WTC11 (cell line): ENCODE measurements around the gene SH3TC1. TPM values are rescaled to one million over a fixed set of nuclear protein-coding genes. Genes with fewer than 3 reads are reported as not detected.

ENCODE experiments used
- ATAC-seq: fragments of 200-7000 bp; cut with Tn5 transposase; 2 replicates; pipeline ENCODE4 v1.10.0; 2021; ENCODE audit warnings: mild to moderate bottlenecking, moderate library complexity
- CTCF ChIA-PET: fragments of 300-600 bp; sonication (Branson Sonifier 250); formaldehyde crosslinking; loops from one replicate; lab custom pipeline; 2021; ENCODE audit warnings: antibody characterized with exemption; lab: Charles Lee
- POLR2A ChIA-PET: fragments of 350-600 bp; sonication (Branson Sonifier 250); formaldehyde crosslinking; loops from one replicate; lab custom pipeline; 2021; ENCODE audit warnings: antibody characterized with exemption; lab: Charles Lee
- DNase-seq: peaks from one replicate; pipeline ENCODE4 v3.0.0; 2021; ENCODE audit warnings: low spot score
- H3K27ac Mint-ChIP-seq: 2 replicates; pipeline ENCODE4 v1.8.0; 2021; ENCODE audit warnings: mixed read lengths
- H3K27me3 Mint-ChIP-seq: 2 replicates; pipeline ENCODE4 v1.8.0; 2021; ENCODE audit warnings: low read depth, mild to moderate bottlenecking, moderate library complexity, mixed read lengths
- H3K36me3 Mint-ChIP-seq: 2 replicates; pipeline ENCODE4 v1.8.0; 2021; ENCODE audit warnings: mixed read lengths
- H3K4me1 Mint-ChIP-seq: 2 replicates; pipeline ENCODE4 v1.8.0; 2022; ENCODE audit warnings: mixed read lengths
- H3K4me3 Mint-ChIP-seq: 2 replicates; pipeline ENCODE4 v1.8.0; 2021; ENCODE audit warnings: mild to moderate bottlenecking, moderate library complexity, mixed read lengths
- H3K9me3 Mint-ChIP-seq: 2 replicates; pipeline ENCODE4 v1.8.0; 2021; ENCODE audit warnings: mixed read lengths
- CBFB ChIP-seq: sonication (generic); formaldehyde crosslinking; IDR thresholded peaks from 2 replicates; pipeline ENCODE4 v1.8.1; 2022; ENCODE audit warnings: mild to moderate bottlenecking, low read depth, missing genetic modification reagents
- ESRRA ChIP-seq: sonication (generic); formaldehyde crosslinking; IDR thresholded peaks from 2 replicates; pipeline ENCODE4 v1.8.1; 2022; ENCODE audit warnings: mild to moderate bottlenecking, missing genetic modification reagents, borderline replicate concordance
- ETV6 ChIP-seq: sonication (generic); formaldehyde crosslinking; IDR thresholded peaks from 2 replicates; pipeline ENCODE4 v1.8.1; 2022; ENCODE audit warnings: mild to moderate bottlenecking, missing genetic modification reagents
- FOXK1 ChIP-seq: sonication (generic); formaldehyde crosslinking; IDR thresholded peaks from 2 replicates; pipeline ENCODE4 v1.8.0; 2022; ENCODE audit warnings: mild to moderate bottlenecking, moderate library complexity, missing genetic modification reagents
- GABPB1 ChIP-seq: sonication (generic); formaldehyde crosslinking; IDR thresholded peaks from 2 replicates; pipeline ENCODE4 v1.8.1; 2023; ENCODE audit warnings: mild to moderate bottlenecking, missing genetic modification reagents
- GTF2I ChIP-seq: fragments of 250-450 bp; sonication (Bioruptor Pico); conservative IDR thresholded peaks from 2 replicates; pipeline ENCODE4 v1.4.0; 2021; ENCODE audit warnings: mild to moderate bottlenecking
- JUN ChIP-seq: sonication (generic); formaldehyde crosslinking; IDR thresholded peaks from 2 replicates; pipeline ENCODE4 v1.8.0; 2023; ENCODE audit warnings: mild to moderate bottlenecking, missing genetic modification reagents
- NR2C2 ChIP-seq: sonication (generic); formaldehyde crosslinking; IDR thresholded peaks from 2 replicates; pipeline ENCODE4 v1.8.0; 2022; ENCODE audit warnings: mild to moderate bottlenecking, missing genetic modification reagents
- SMAD4 ChIP-seq: sonication (generic); formaldehyde crosslinking; IDR thresholded peaks from 2 replicates; pipeline ENCODE4 v1.8.0; 2022; ENCODE audit warnings: mild to moderate bottlenecking, missing genetic modification reagents
- SOX15 ChIP-seq: fragments of 250-450 bp; sonication (Bioruptor Pico); IDR thresholded peaks from 2 replicates; pipeline ENCODE4 v1.9.0; 2021; ENCODE audit warnings: mild to moderate bottlenecking
- SP1 ChIP-seq: sonication (generic); formaldehyde crosslinking; conservative IDR thresholded peaks from 2 replicates; pipeline ENCODE4 v1.8.1; 2022; ENCODE audit warnings: missing genetic modification reagents
- ZNF121 ChIP-seq: sonication (generic); formaldehyde crosslinking; IDR thresholded peaks from 2 replicates; pipeline ENCODE4 v1.8.0; 2023; ENCODE audit warnings: missing genetic modification reagents
- ZNF219 ChIP-seq: sonication (generic); formaldehyde crosslinking; IDR thresholded peaks from 2 replicates; pipeline ENCODE4 v1.8.0; 2023; ENCODE audit warnings: missing genetic modification reagents, mild to moderate bottlenecking, borderline replicate concordance
- ZNF263 ChIP-seq: sonication (generic); formaldehyde crosslinking; IDR thresholded peaks from 2 replicates; pipeline ENCODE4 v1.8.1; 2022; ENCODE audit warnings: low read depth, mild to moderate bottlenecking, moderate library complexity, missing genetic modification reagents
- total RNA-seq: library from RNA; stranded (reverse); gene quantifications from 3 replicates; pipeline ENCODE4 v1.2.3, GENCODE V29; 2021
- TF ChIP-seq, protein P1 (sequence below): sonication (generic); formaldehyde crosslinking; IDR thresholded peaks from 2 replicates; pipeline ENCODE4 v1.8.0; 2022; ENCODE audit warnings: mild to moderate bottlenecking, missing genetic modification reagents
- TF ChIP-seq, protein P2 (sequence below): fragments of 250-450 bp; sonication (Bioruptor Pico); IDR thresholded peaks from 2 replicates; pipeline ENCODE4 v1.8.0; 2021; ENCODE audit warnings: mild to moderate bottlenecking
- TF ChIP-seq, protein P3 (sequence below): sonication (generic); formaldehyde crosslinking; IDR thresholded peaks from 2 replicates; pipeline ENCODE4 v1.8.1; 2022; ENCODE audit warnings: missing genetic modification reagents, borderline replicate concordance
- TF ChIP-seq, protein P4 (sequence below): sonication (generic); formaldehyde crosslinking; IDR thresholded peaks from 2 replicates; pipeline ENCODE4 v1.8.0; 2022; ENCODE audit warnings: mild to moderate bottlenecking, missing genetic modification reagents
- TF ChIP-seq, protein P5 (sequence below): sonication (generic); formaldehyde crosslinking; IDR thresholded peaks from 2 replicates; pipeline ENCODE4 v1.8.0; 2022; ENCODE audit warnings: mild to moderate bottlenecking, missing genetic modification reagents
- TF ChIP-seq, protein P6 (sequence below): sonication (generic); formaldehyde crosslinking; IDR thresholded peaks from 2 replicates; pipeline ENCODE4 v1.8.1; 2022; ENCODE audit warnings: low read depth, missing genetic modification reagents, borderline replicate concordance

SH3TC1 gene
- total RNA-seq, 1 experiment from 2014 or later: 0.42 TPM

DNA sequence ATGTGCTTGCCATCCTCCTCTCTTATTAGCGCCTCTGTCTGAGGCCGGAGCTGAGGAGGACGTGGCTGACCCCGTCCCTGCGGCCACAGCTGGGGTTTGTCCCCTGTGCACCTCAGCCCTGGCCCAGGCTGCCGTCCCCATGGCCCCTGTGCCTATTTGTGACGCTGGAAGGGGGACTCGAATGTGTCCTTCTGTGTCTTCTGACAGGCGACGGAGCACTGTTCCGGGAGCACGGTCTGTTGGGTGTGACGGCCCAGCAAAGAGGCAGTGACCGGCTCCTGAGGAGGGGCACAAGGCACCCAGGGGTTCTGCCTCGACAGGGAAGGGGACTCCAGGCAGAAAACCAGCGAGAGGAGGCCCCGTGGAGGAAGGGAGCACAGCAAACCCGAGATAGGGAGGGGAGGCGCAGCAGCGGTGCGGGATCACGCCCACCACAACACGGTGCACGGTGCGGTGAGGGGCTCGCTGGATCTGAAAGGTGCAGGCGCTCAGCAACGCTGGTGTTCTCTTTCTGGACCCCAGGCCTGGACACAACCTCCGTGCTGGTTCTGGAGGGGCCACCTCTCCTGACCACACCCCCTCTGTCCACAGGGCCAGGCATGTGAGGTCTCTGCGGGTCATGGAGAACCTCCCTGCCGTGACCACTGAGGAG is 5.6 kb downstream of the SH3TC1 start:
- no peak for TF ChIP-seq CBFB (CRISPR knock-in tag)
- no peak for TF ChIP-seq SMAD4
- no peak for TF ChIP-seq NR2C2 (CRISPR knock-in tag)
- no peak for TF ChIP-seq ESRRA (CRISPR knock-in tag)
- no peak for TF ChIP-seq SP1
- peak; percentile 78 for TF ChIP-seq ZNF263 (CRISPR knock-in tag)
- TF ChIP-seq, protein P1, sequence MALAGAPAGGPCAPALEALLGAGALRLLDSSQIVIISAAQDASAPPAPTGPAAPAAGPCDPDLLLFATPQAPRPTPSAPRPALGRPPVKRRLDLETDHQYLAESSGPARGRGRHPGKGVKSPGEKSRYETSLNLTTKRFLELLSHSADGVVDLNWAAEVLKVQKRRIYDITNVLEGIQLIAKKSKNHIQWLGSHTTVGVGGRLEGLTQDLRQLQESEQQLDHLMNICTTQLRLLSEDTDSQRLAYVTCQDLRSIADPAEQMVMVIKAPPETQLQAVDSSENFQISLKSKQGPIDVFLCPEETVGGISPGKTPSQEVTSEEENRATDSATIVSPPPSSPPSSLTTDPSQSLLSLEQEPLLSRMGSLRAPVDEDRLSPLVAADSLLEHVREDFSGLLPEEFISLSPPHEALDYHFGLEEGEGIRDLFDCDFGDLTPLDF (CRISPR knock-in tag): no peak
- no peak for TF ChIP-seq ZNF121
- ChIA-PET POLR2A (no interaction called here), CTCF (interaction anchor here (1.4 to 3.6 kb wide), 2 partner anchors 28 kb away, joined by 4 to 17 read pairs; no protein-coding TSS in a partner anchor)
- DNase-seq (no peak), ATAC-seq (no peak)
- Mint-ChIP-seq H3K36me3 (no peaks in the 10 kb centered on the region), H3K4me3 (no peak overlapping the region), H3K9me3 (no peaks in the 10 kb centered on the region), H3K4me1 (peaks cover under 1% of the 10 kb centered on the region; the same call in 1 of the 2 replicates), H3K27ac (no peak overlapping the region), H3K27me3 (no peaks in the 10 kb centered on the region)

DNA sequence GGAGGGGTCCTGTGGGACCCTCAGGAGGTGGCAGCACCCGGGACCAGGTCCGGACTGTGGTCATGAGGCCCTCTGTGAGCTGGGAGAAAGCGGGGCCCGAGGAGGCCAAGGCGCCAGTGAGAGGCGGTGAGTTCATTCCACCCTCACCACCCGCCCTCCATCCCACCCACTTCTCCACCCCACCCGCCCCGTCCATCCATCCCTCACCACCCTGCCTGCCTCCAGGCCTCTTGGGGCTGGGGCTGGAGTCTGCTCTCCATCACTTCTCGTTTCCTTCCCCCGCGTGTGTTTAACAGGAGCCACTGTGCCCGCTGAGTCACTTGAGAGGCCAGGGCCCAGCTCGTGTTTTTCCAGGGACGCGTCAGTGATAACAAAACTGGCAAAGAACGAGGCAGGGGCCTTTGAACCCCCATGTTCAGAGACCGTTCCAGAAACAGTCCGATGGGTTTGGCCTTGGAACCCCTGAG is 6.2 kb downstream of the SH3TC1 start:
- peaks cover 3% of the 10 kb centered on the region for H3K4me1 Mint-ChIP-seq
- ChIA-PET POLR2A (no interaction called here), CTCF (interaction anchor here (1.4 kb wide), 1 partner anchor 28 kb away, joined by 4 read pairs; no protein-coding TSS in a partner anchor)
- no peaks in the 10 kb centered on the region for H3K36me3 Mint-ChIP-seq
- ATAC-seq: no peak
- no peak overlapping the region for H3K4me3 Mint-ChIP-seq
- no peak overlapping the region for H3K27ac Mint-ChIP-seq
- no peaks in the 10 kb centered on the region for H3K9me3 Mint-ChIP-seq
- no peak for DNase-seq
- TF ChIP-seq FOXK1 (no peak), ZNF263 (CRISPR knock-in tag) (no peak)
- TF ChIP-seq, protein P2, sequence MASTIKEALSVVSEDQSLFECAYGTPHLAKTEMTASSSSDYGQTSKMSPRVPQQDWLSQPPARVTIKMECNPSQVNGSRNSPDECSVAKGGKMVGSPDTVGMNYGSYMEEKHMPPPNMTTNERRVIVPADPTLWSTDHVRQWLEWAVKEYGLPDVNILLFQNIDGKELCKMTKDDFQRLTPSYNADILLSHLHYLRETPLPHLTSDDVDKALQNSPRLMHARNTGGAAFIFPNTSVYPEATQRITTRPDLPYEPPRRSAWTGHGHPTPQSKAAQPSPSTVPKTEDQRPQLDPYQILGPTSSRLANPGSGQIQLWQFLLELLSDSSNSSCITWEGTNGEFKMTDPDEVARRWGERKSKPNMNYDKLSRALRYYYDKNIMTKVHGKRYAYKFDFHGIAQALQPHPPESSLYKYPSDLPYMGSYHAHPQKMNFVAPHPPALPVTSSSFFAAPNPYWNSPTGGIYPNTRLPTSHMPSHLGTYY (CRISPR knock-in tag): no peak
- H3K27me3 Mint-ChIP-seq: no peaks in the 10 kb centered on the region

DNA sequence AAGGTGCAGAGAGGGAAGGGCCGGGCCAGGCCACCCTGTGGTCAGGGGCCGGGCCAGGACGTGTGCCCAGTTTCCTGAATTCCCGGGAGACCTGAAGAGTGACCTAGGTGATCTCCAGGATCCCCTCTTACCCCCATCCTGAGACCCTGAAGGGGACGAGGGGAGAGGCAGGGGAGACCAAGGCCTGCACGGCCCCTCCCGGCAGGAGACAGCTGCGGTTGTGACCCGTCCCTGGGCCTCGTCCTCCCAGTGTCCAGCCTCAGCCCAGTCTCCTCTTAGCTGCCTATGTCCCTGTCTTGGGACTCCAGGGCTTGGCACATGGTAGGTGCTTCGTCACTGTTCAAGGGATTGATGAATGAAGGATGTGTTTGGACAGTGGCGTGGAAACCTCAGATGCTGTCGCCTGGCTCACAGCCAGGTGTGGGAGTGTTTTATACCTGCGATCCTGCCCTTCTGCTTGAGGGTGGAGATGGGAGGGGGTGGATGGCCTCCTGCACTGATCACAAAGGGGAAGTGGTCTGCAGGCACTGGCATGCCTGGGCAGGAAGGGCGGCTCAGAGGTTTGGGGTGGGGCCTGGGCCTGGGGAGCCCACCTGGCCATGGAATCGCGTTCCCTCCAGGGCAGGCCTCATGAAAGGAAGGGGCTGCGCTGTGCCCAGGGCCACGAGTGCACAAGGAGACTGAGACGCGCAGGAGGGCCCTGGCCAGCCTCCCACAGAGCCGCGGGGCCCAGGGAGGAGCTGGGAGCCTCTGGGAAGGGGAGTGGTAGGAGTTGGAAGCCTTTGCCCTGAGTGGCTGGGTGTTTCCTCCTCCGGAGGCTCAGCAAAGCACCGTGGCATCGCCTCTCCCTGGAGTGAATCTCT is 6.9 kb downstream of the SH3TC1 start:
- no peaks in the 10 kb centered on the region for H3K9me3 Mint-ChIP-seq
- CTCF ChIA-PET: interaction anchor here (0.7 to 1.4 kb wide), 3 partner anchors 29 to 44 kb away, joined by 3 to 4 read pairs (median 3); no protein-coding TSS in a partner anchor
- no peak overlapping the region; the same call in 1 of the 2 replicates for H3K27ac Mint-ChIP-seq
- POLR2A ChIA-PET: interaction anchor here (0.5 kb wide), 1 partner anchor 191 kb away, joined by 3 read pairs; no protein-coding TSS in a partner anchor
- no peak for DNase-seq
- no peak overlapping the region for H3K4me3 Mint-ChIP-seq
- H3K4me1 Mint-ChIP-seq: peaks cover 3% of the 10 kb centered on the region
- no peaks in the 10 kb centered on the region for H3K27me3 Mint-ChIP-seq
- no peak; the same call in 1 of the 2 replicates for ATAC-seq
- H3K36me3 Mint-ChIP-seq: no peaks in the 10 kb centered on the region
- TF ChIP-seq, protein P3, sequence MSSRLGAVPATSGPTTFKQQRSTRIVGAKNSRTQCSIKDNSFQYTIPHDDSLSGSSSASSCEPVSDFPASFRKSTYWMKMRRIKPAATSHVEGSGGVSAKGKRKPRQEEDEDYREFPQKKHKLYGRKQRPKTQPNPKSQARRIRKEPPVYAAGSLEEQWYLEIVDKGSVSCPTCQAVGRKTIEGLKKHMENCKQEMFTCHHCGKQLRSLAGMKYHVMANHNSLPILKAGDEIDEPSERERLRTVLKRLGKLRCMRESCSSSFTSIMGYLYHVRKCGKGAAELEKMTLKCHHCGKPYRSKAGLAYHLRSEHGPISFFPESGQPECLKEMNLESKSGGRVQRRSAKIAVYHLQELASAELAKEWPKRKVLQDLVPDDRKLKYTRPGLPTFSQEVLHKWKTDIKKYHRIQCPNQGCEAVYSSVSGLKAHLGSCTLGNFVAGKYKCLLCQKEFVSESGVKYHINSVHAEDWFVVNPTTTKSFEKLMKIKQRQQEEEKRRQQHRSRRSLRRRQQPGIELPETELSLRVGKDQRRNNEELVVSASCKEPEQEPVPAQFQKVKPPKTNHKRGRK (CRISPR knock-in tag): no peak
- TF ChIP-seq, protein P4, sequence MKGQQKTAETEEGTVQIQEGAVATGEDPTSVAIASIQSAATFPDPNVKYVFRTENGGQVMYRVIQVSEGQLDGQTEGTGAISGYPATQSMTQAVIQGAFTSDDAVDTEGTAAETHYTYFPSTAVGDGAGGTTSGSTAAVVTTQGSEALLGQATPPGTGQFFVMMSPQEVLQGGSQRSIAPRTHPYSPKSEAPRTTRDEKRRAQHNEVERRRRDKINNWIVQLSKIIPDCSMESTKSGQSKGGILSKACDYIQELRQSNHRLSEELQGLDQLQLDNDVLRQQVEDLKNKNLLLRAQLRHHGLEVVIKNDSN (CRISPR knock-in tag): no peak
- TF ChIP-seq ZNF219 (no peak), GABPB1 (CRISPR knock-in tag) (no peak), SOX15 (CRISPR knock-in tag) (no peak), ETV6 (CRISPR knock-in tag) (no peak), GTF2I (CRISPR knock-in tag) (no peak), JUN (CRISPR knock-in tag) (no peak)
- TF ChIP-seq, protein P5, sequence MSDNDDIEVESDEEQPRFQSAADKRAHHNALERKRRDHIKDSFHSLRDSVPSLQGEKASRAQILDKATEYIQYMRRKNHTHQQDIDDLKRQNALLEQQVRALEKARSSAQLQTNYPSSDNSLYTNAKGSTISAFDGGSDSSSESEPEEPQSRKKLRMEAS (CRISPR knock-in tag): no peak
- TF ChIP-seq, protein P1 (CRISPR knock-in tag): no peak
- TF ChIP-seq, protein P6, sequence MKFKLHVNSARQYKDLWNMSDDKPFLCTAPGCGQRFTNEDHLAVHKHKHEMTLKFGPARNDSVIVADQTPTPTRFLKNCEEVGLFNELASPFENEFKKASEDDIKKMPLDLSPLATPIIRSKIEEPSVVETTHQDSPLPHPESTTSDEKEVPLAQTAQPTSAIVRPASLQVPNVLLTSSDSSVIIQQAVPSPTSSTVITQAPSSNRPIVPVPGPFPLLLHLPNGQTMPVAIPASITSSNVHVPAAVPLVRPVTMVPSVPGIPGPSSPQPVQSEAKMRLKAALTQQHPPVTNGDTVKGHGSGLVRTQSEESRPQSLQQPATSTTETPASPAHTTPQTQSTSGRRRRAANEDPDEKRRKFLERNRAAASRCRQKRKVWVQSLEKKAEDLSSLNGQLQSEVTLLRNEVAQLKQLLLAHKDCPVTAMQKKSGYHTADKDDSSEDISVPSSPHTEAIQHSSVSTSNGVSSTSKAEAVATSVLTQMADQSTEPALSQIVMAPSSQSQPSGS (CRISPR knock-in tag): no peak
